WERI-Rb-1 (cell line): ENCODE measurements around the gene MOG.
A peak's percentile ranks its signal among the peaks of the same experiment; 100 is the strongest.

Source experiments
- DNase-seq: peaks from one replicate; pipeline ENCODE4 v3.0.0-alpha.2; 2020
- H3K27ac ChIP-seq: fragments of 250-450 bp; sonication (Bioruptor Pico); 2 replicates; pipeline ENCODE4 v1.5.1; 2020; ENCODE audit warnings: mild to moderate bottlenecking, moderate library complexity
- H3K27me3 ChIP-seq: fragments of 250-450 bp; sonication (Bioruptor Pico); 2 replicates; pipeline ENCODE4 v1.5.1; 2021; ENCODE audit warnings: mild to moderate bottlenecking, low read depth, moderate library complexity; ENCODE audit not compliant: insufficient read depth, severe bottlenecking
- H3K36me3 ChIP-seq: fragments of 250-450 bp; sonication (Bioruptor Pico); 2 replicates; pipeline ENCODE4 v1.5.1; 2020; ENCODE audit warnings: mild to moderate bottlenecking, moderate library complexity
- H3K4me3 ChIP-seq: 2 replicates; pipeline ENCODE4 v1.5.1; 2011; ENCODE audit warnings: low read depth, mild to moderate bottlenecking, control low read depth, low read length
- H3K9me3 ChIP-seq: fragments of 250-450 bp; sonication (Bioruptor Pico); 2 replicates; pipeline ENCODE4 v1.5.1; 2021; ENCODE audit warnings: mild to moderate bottlenecking, moderate library complexity; ENCODE audit not compliant: severe bottlenecking
- TF ChIP-seq, protein P1 (sequence below): IDR thresholded peaks from 2 replicates; pipeline ENCODE4 v1.5.1; 2011; ENCODE audit warnings: low read depth, mild to moderate bottlenecking, control low read depth, inconsistent platforms, low read length

MOG gene

GRCh38 chr6:29619578-29620160 lies 37.2 kb upstream of the MOG start:
- H3K36me3 ChIP-seq, result peaks cover 73% of the 10 kb centered on the region
- no peak for DNase-seq
- H3K9me3 ChIP-seq, result no peaks in the 10 kb centered on the region
- no peaks in the 10 kb centered on the region for H3K27me3 ChIP-seq
- no peak overlapping the region for H3K27ac ChIP-seq
- TF ChIP-seq, protein P1, sequence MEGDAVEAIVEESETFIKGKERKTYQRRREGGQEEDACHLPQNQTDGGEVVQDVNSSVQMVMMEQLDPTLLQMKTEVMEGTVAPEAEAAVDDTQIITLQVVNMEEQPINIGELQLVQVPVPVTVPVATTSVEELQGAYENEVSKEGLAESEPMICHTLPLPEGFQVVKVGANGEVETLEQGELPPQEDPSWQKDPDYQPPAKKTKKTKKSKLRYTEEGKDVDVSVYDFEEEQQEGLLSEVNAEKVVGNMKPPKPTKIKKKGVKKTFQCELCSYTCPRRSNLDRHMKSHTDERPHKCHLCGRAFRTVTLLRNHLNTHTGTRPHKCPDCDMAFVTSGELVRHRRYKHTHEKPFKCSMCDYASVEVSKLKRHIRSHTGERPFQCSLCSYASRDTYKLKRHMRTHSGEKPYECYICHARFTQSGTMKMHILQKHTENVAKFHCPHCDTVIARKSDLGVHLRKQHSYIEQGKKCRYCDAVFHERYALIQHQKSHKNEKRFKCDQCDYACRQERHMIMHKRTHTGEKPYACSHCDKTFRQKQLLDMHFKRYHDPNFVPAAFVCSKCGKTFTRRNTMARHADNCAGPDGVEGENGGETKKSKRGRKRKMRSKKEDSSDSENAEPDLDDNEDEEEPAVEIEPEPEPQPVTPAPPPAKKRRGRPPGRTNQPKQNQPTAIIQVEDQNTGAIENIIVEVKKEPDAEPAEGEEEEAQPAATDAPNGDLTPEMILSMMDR, result no peak
- no peak overlapping the region for H3K4me3 ChIP-seq

GRCh38 chr6:29620630-29621029 lies 36.3 kb upstream of the MOG start:
- Histone ChIP-seq H3K9me3 (no peaks in the 10 kb centered on the region), H3K27me3 (no peaks in the 10 kb centered on the region), H3K27ac (no peak overlapping the region), H3K4me3 (no peak overlapping the region), H3K36me3 (peaks cover 79% of the 10 kb centered on the region)
- TF ChIP-seq, protein P1, result no peak
- DNase-seq, result no peak

DNA sequence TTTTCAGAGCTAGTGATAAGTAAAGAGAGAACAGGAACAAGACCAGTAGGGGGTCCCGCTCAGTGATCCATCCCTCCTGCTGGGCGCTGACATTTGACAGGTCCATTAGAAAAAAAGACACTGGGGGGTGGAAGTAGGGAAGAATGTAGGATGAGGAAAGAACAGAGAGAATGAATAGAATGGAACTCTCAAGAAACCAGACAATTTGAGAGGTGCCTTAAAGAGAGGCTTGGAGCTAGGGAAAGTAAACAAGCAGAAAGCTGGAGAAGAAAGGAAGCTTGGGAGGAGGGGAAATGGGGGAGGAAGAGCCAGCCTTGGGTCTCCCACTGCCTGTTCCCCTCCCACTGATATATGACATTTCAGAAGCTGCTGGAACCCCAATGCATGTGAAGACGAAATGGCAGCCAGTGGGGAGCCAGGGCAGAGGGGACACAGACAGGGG lies 32.4 kb upstream of the MOG start:
- DNase-seq, result no peak
- Histone ChIP-seq H3K27me3 (no peaks in the 10 kb centered on the region), H3K4me3 (no peak overlapping the region), H3K9me3 (no peaks in the 10 kb centered on the region), H3K36me3 (peaks cover 52% of the 10 kb centered on the region), H3K27ac (no peak overlapping the region)
- TF ChIP-seq, protein P1, result no peak

GRCh38 chr6:29625337-29625930 lies 31.5 kb upstream of the MOG start:
- H3K36me3 ChIP-seq, result peaks cover 45% of the 10 kb centered on the region
- no peak overlapping the region for H3K4me3 ChIP-seq
- TF ChIP-seq, protein P1, result no peak
- H3K27me3 ChIP-seq, result no peaks in the 10 kb centered on the region
- H3K9me3 ChIP-seq, result no peaks in the 10 kb centered on the region
- H3K27ac ChIP-seq, result no peak overlapping the region
- DNase-seq, result no peak

DNA sequence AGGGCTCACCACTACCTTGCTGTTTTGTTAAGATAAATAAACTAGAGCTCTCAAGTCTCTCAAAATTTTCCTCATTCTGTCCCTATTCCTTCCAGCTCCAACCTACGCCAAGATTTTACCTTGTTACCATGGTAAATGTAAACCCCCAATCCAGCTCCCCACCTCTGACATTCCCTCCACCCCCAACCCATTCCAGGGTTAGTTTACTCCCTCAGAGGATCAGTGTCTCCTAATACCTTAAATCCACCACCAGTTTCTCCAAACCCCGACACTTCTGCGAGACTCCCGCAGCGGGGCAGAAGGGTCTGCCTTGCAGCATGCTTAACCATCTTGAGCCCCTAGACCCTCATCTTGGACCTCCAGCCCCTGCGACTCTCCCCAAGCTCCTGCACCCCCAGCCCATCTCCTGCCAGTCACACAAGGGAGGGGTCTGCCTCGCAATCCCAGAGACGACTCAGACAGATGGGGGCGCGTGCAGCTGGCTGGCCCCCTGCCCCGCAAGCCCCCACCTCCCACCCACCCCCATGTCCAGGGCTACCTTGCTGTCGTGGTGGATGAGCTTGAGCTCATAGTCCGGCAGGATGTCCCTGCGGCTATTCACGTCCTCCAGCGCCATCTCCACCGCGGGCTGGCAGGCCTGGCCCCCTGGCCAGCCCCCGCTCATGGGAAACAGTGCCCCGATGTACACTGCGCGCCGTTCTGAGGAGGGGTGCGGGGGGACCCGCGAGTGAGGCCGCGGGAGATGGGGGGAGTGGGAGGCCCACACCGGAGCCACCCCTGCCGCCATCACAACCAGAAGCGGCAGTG lies 29.7 kb upstream of the MOG start:
- no peaks in the 10 kb centered on the region for H3K9me3 ChIP-seq
- peaks cover 40% of the 10 kb centered on the region for H3K36me3 ChIP-seq
- peak overlapping the region; percentile 49 for H3K4me3 ChIP-seq
- H3K27me3 ChIP-seq, result no peaks in the 10 kb centered on the region
- no peak overlapping the region for H3K27ac ChIP-seq
- DNase-seq, result no peak
- TF ChIP-seq, protein P1, result no peak
